ENCODE measurements around the gene LIPC. TPM values are rescaled to one million over a fixed set of nuclear protein-coding genes. Genes with fewer than 3 reads are reported as not detected.

The LIPC gene
- total RNA-seq, 1 experiment from 2014 or later, result not detected

DNA sequence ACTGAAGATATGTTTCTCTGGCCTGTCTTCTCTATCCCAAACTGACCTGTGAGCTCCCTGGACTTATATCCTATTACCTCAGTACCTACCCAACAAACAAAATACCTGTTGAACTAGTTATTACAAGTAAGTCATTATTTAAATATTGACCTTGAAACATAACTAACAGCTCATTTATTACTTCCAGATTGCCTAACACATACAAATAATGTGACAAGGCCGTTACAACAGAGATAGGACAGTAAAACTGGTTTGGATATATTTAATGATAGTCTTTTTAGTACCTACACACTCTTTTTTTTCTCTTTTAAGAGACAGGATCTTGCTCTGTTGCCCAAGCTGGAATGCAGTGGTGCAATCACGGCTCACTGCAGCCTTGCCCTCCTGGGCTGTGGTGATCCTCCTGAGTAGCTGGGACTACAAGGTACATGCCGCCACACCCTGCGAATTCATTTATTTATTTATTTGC, 172.7 kb downstream of the LIPC start:
- Histone ChIP-seq H2AFZ (ENCODE audit: low read depth, low read length, poor library complexity, severe bottlenecking) (no peak overlapping the region), H3K27me3 (ENCODE audit: insufficient read depth, low read length) (no peaks in the 10 kb centered on the region), H3K27ac (ENCODE audit: low read depth, low read length) (no peak overlapping the region), H3K9ac (ENCODE audit: low read length) (no peak overlapping the region), H3K9me3 (ENCODE audit: control insufficient read depth in 1 of 2, insufficient read depth in 1 of 2, low read depth in 1 of 2, low read length in 2 of 2) (no peaks in the 10 kb centered on the region), H3K36me3 (ENCODE audit: control insufficient read depth in 1 of 2, insufficient read depth in 2 of 2, low read length in 2 of 2) (no peaks in the 10 kb centered on the region), H3K4me3 (replicated peaks in 1 of 2; ENCODE audit: low read depth in 1 of 2, low read length in 2 of 2) (no peak overlapping the region), H3K9me2 (ENCODE audit: insufficient read depth) (no peaks in the 10 kb centered on the region), H3K4me2 (ENCODE audit: low read length) (no peak overlapping the region), H3K79me2 (ENCODE audit: insufficient read depth, low read length) (no peaks in the 10 kb centered on the region), H4K20me1 (ENCODE audit: insufficient read depth) (no peaks in the 10 kb centered on the region), H3K4me1 (ENCODE audit: control insufficient read depth in 1 of 2, insufficient read depth in 2 of 2, low read length in 2 of 2) (no peaks in the 10 kb centered on the region)
- BruUV-seq (replicated peaks), result no TSS peak
- ChIA-PET POLR2A (no interaction called here), RAD21 (ENCODE audit: low non-redundant PET in 1 of 2, low total read pairs in 2 of 2, uncharacterized antibody in 2 of 2, unreplicated experiment in 2 of 2) (no interaction called here), CTCF (no interaction called here)
- DNase-seq (ENCODE audit: low read depth, low spot score) (no peak), ATAC-seq (no peak)
- intact Hi-C loops (cut with micrococcal nuclease), result no loop called here
- TF ChIP-seq ELF1 (IDR thresholded peaks at IDR 0.05; ENCODE audit: borderline replicate concordance, low read depth), result no peak
- TF ChIP-seq FOSL1 (IDR thresholded peaks at IDR 0.05; ENCODE audit: low read depth), result no peak
- no peak for TF ChIP-seq EZH2phosphoT487 (IDR thresholded peaks at IDR 0.05; ENCODE audit: borderline replicate concordance)
- TF ChIP-seq, protein P1, sequence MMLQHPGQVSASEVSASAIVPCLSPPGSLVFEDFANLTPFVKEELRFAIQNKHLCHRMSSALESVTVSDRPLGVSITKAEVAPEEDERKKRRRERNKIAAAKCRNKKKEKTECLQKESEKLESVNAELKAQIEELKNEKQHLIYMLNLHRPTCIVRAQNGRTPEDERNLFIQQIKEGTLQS (IDR thresholded peaks at IDR 0.05), result no peak
- TF ChIP-seq CBX3 (IDR thresholded peaks at IDR 0.05; ENCODE audit: low read depth), result no peak
- TF ChIP-seq ZNF274 (IDR thresholded peaks at IDR 0.05; ENCODE audit: low read depth, low read length), result no peak

DNA sequence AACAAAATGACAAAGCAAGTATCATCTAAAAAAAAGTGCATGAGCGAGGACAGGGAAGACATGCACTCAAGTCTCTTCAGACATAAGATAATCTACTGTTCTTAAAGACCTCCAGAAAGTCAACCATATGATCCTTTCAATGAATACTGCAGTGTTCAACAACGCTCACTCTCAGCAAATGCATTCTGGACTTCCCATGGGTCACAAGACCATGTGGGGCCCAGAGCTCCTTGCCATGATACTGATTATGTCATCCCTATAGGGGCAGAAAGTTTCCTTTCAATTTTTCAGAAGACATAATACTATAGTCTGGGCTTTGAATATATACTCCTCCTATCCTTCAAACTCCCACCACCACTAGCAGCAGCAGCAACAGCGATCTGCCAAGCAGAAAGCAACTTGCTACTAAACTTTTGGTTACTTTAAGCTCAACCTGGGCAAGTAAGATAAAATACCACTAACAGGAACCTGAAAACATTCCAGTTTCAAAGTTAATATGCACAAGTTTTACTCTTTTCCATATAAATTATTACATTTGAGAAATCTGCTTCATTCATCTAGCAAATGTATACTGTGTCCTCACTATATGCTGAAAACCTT, 174.2 kb downstream of the LIPC start:
- Histone ChIP-seq H4K20me1 (ENCODE audit: insufficient read depth) (no peaks in the 10 kb centered on the region), H3K4me2 (ENCODE audit: low read length) (no peak overlapping the region), H3K27me3 (ENCODE audit: insufficient read depth, low read length) (no peaks in the 10 kb centered on the region), H3K9ac (ENCODE audit: low read length) (no peak overlapping the region), H3K9me2 (ENCODE audit: insufficient read depth) (no peaks in the 10 kb centered on the region), H3K4me1 (ENCODE audit: control insufficient read depth in 1 of 2, insufficient read depth in 2 of 2, low read length in 2 of 2) (no peaks in the 10 kb centered on the region), H3K9me3 (ENCODE audit: control insufficient read depth in 1 of 2, insufficient read depth in 1 of 2, low read depth in 1 of 2, low read length in 2 of 2) (no peaks in the 10 kb centered on the region), H2AFZ (ENCODE audit: low read depth, low read length, poor library complexity, severe bottlenecking) (no peak overlapping the region), H3K79me2 (ENCODE audit: insufficient read depth, low read length) (no peaks in the 10 kb centered on the region), H3K4me3 (replicated peaks in 1 of 2; ENCODE audit: low read depth in 1 of 2, low read length in 2 of 2) (no peak overlapping the region), H3K36me3 (ENCODE audit: control insufficient read depth in 1 of 2, insufficient read depth in 2 of 2, low read length in 2 of 2) (no peaks in the 10 kb centered on the region), H3K27ac (ENCODE audit: low read depth, low read length) (no peak overlapping the region)
- ChIA-PET RAD21 (ENCODE audit: low non-redundant PET in 1 of 2, low total read pairs in 2 of 2, uncharacterized antibody in 2 of 2, unreplicated experiment in 2 of 2) (interaction anchor here in 1 of 2 experiments (0.6 kb wide), 1 partner anchor 514 kb away, joined by 3 read pairs; no protein-coding TSS in a partner anchor), CTCF (no interaction called here), POLR2A (no interaction called here)
- intact Hi-C loops (cut with micrococcal nuclease), result no loop called here
- DNase-seq (ENCODE audit: low read depth, low spot score) (no peak), ATAC-seq (no peak)
- TF ChIP-seq SIN3A (IDR thresholded peaks at IDR 0.05; ENCODE audit: low read depth) (no peak), JUND (IDR thresholded peaks at IDR 0.05) (no peak), EZH2phosphoT487 (IDR thresholded peaks at IDR 0.05; ENCODE audit: borderline replicate concordance) (no peak), POLR2AphosphoS5 (IDR thresholded peaks at IDR 0.05; ENCODE audit: low read depth, low read length) (no peak), YY1 (IDR thresholded peaks at IDR 0.05; ENCODE audit: extremely low read depth, insufficient replicate concordance, low read depth, low read length) (no peak), FOSL1 (IDR thresholded peaks at IDR 0.05; ENCODE audit: low read depth) (no peak)
- no TSS peak for BruUV-seq (replicated peaks)
